ENCODE results near the gene EFS.

- no peak for TF ChIP-seq EZH2phosphoT487 (IDR thresholded peaks at IDR 0.05; ENCODE audit: borderline replicate concordance, low read length)
- no peak for TF ChIP-seq CTCF (conservative IDR thresholded peaks at IDR 0.05; ENCODE audit: low read depth, low read length)
These were observed 54.4 kb downstream of the EFS start for GRCh38 chr14:23310546-23310945.
